BJ (cell line): ENCODE results near the gene EFCAB5. TPM values are rescaled to one million over a fixed set of nuclear protein-coding genes. Genes with fewer than 3 reads are reported as not detected.

Experiments used
- CTCF ChIA-PET: fragments of 350-600 bp; formaldehyde crosslinking; extraction: SDS; loops from one replicate; lab custom pipeline; 2021; ENCODE audit warnings: antibody characterized with exemption, inconsistent platforms; lab: Yijun Ruan, JAX
- POLR2A ChIA-PET: fragments of 300-600 bp; sonication (Branson Sonifier 250); formaldehyde crosslinking; extraction: SDS; loops from one replicate; lab custom pipeline; 2021; ENCODE audit warnings: antibody characterized with exemption; lab: Charles Lee
- DNase-seq: peaks from one replicate; pipeline ENCODE4 v3.0.0-alpha.2; 2011; ENCODE audit warnings: low read depth
- H3K27me3 ChIP-seq: 2 replicates; pipeline ENCODE4 v1.6.0; 2011; ENCODE audit warnings: low read length; ENCODE audit not compliant: control insufficient read depth, insufficient read depth
- H3K36me3 ChIP-seq: 2 replicates; pipeline ENCODE4 v1.5.1; 2011; ENCODE audit warnings: low read length; ENCODE audit not compliant: control insufficient read depth, insufficient read depth
- H3K4me3 ChIP-seq: 2 replicates; pipeline ENCODE4 v1.5.1; 2011; ENCODE audit warnings: low read depth, mild to moderate bottlenecking, control low read depth, low read length
- CTCF ChIP-seq: IDR thresholded peaks from 2 replicates; pipeline ENCODE4 v1.5.1; 2011; ENCODE audit warnings: low read depth, mild to moderate bottlenecking, control low read depth, inconsistent platforms, low read length, moderate library complexity; ENCODE audit not compliant: insufficient read depth
- polyA plus RNA-seq: library from polyadenylated mRNA; depleted of rRNA; stranded (reverse); fragments of >200 nt; gene quantifications from 2 replicates; pipeline ENCODE4 v1.2.3, GENCODE V29; 2011

The EFCAB5 gene
- polyA plus RNA-seq, 1 experiment = not detected

GRCh38 chr17:30068465-30068864 is 127.0 kb downstream of the EFCAB5 start:
- ChIA-PET POLR2A (no interaction called here), CTCF (interaction anchor here (1.4 kb wide), 1 partner anchor 25 kb away, joined by 3 read pairs; no protein-coding TSS in a partner anchor)
- H3K4me3 ChIP-seq = no peak overlapping the region
- 0 out of 2 replicates have a peak, but pooled peaks cover 1% of the 10 kb centered on the region for H3K27me3 ChIP-seq
- no peak for DNase-seq
- no peaks in the 10 kb centered on the region for H3K36me3 ChIP-seq
- no peak for TF ChIP-seq CTCF

GRCh38 chr17:30074254-30074653 is 132.8 kb downstream of the EFCAB5 start:
- ChIA-PET POLR2A (no interaction called here), CTCF (interaction anchor here (0.7 to 1.0 kb wide), 2 partner anchors 19 to 143 kb away, joined by 3 to 4 read pairs; no protein-coding TSS in a partner anchor)
- no peak for TF ChIP-seq CTCF
- no peak for DNase-seq
- Histone ChIP-seq H3K4me3 (no peak overlapping the region), H3K27me3 (peaks cover 7% of the 10 kb centered on the region), H3K36me3 (no peaks in the 10 kb centered on the region)

GRCh38 chr17:30074730-30075129 is 133.3 kb downstream of the EFCAB5 start:
- CTCF ChIA-PET = interaction anchor here (0.7 to 1.0 kb wide), 2 partner anchors 19 to 144 kb away, joined by 3 to 4 read pairs; no protein-coding TSS in a partner anchor
- no peak for TF ChIP-seq CTCF

GRCh38 chr17:30082773-30083172 is 141.3 kb downstream of the EFCAB5 start:
- no peak for DNase-seq
- ChIA-PET CTCF (interaction anchor here (1.2 to 3.6 kb wide), 2 partner anchors 11 to 22 kb away, joined by 3 to 29 read pairs; no protein-coding TSS in a partner anchor), POLR2A (no interaction called here)
- no peak for TF ChIP-seq CTCF
- Histone ChIP-seq H3K27me3 (peaks cover 8% of the 10 kb centered on the region), H3K4me3 (no peak overlapping the region), H3K36me3 (no peaks in the 10 kb centered on the region)

More at GRCh38 chr17:30074730-30075129, 133.3 kb downstream of the EFCAB5 start:
- H3K36me3 ChIP-seq = no peaks in the 10 kb centered on the region
- H3K27me3 ChIP-seq = peaks cover 7% of the 10 kb centered on the region
- no peak for DNase-seq
- H3K4me3 ChIP-seq = no peak overlapping the region
- POLR2A ChIA-PET = no interaction called here

GRCh38 chr17:30084788-30085187 is 143.4 kb downstream of the EFCAB5 start:
- CTCF ChIA-PET = interaction anchor here (1.3 to 3.6 kb wide), 2 partner anchors 9 to 19 kb away, joined by 5 to 29 read pairs; no protein-coding TSS in a partner anchor
- POLR2A ChIA-PET = no interaction called here

More at GRCh38 chr17:30084788-30085187, 143.4 kb downstream of the EFCAB5 start:
- peaks cover 4% of the 10 kb centered on the region for H3K27me3 ChIP-seq
- no peak for TF ChIP-seq CTCF
- no peaks in the 10 kb centered on the region for H3K36me3 ChIP-seq
- H3K4me3 ChIP-seq = no peak overlapping the region
- no peak for DNase-seq
